Neural cell (in vitro differentiated cells): Measurements from ENCODE around the gene PLVAP. TPM values are rescaled to one million over a fixed set of nuclear protein-coding genes. Genes with fewer than 3 reads are reported as not detected.

Source experiments
- H2AFZ ChIP-seq: fragments of 200-600, 300-800 bp; sonication (generic), shearing (Covaris generic); 2 replicates; pipeline ENCODE4 v1.6.0; 2014; ENCODE audit warnings: low read depth, mild to moderate bottlenecking, antibody characterized with exemption, low read length, moderate library complexity
- H3F3A ChIP-seq: fragments of 200-600 bp; shearing (Covaris generic); 2 replicates; pipeline ENCODE4 v1.6.1; 2016; ENCODE audit warnings: mild to moderate bottlenecking, moderate library complexity, mixed read lengths, antibody characterized with exemption, low read length; ENCODE audit not compliant: insufficient read depth, poor library complexity, severe bottlenecking
- H3K27ac ChIP-seq: fragments of 200-600, 300-800 bp; sonication (generic), shearing (Covaris generic); 2 replicates; pipeline ENCODE4 v1.5.1; 2014; ENCODE audit warnings: mild to moderate bottlenecking, low read length, moderate library complexity
- H3K27me3 ChIP-seq: fragments of 300-800, 200-600 bp; sonication (generic), shearing (Covaris generic); 2 replicates; pipeline ENCODE4 v1.6.0; 2014; ENCODE audit warnings: mild to moderate bottlenecking, low read depth, low read length, moderate library complexity; ENCODE audit not compliant: insufficient read depth
- H3K36me3 ChIP-seq: fragments of 300-800, 200-600 bp; sonication (generic), shearing (Covaris generic); 2 replicates; pipeline ENCODE4 v1.5.1; 2014; ENCODE audit warnings: mild to moderate bottlenecking, antibody characterized with exemption, low read length, moderate library complexity; ENCODE audit not compliant: insufficient read depth
- H3K4me2 ChIP-seq: fragments of 300-800, 200-600 bp; sonication (generic), shearing (Covaris generic); 2 replicates; pipeline ENCODE4 v1.6.0; 2014; ENCODE audit warnings: mild to moderate bottlenecking, low read length
- H3K4me3 ChIP-seq: fragments of 300-800, 200-600 bp; sonication (generic), shearing (Covaris generic); 2 replicates; pipeline ENCODE4 v1.5.1; 2014; ENCODE audit warnings: mild to moderate bottlenecking, low read length, moderate library complexity
- H3K79me2 ChIP-seq: fragments of 200-600 bp; shearing (Covaris generic); replicated peaks from 2 replicates; pipeline ENCODE4 v1.6.0; 2014; ENCODE audit warnings: mild to moderate bottlenecking, low read length, moderate library complexity; ENCODE audit not compliant: insufficient read depth
- H3K9ac ChIP-seq: fragments of 300-800, 200-600 bp; sonication (generic), shearing (Covaris generic); 2 replicates; pipeline ENCODE4 v1.6.1; 2016; ENCODE audit warnings: mild to moderate bottlenecking, low read length, mixed read lengths
- H3K9me2 ChIP-seq: fragments of 200-600 bp; shearing (Covaris generic); 2 replicates; pipeline ENCODE4 v1.6.1; 2016; ENCODE audit warnings: mild to moderate bottlenecking, low read length, mixed read lengths; ENCODE audit not compliant: insufficient read depth
- H3K9me3 ChIP-seq: fragments of 200-600, 300-800 bp; sonication (generic), shearing (Covaris generic); 2 replicates; pipeline ENCODE4 v1.6.1; 2016; ENCODE audit warnings: mild to moderate bottlenecking, mixed run types, low read length, moderate library complexity, mixed read lengths
- H4K20me1 ChIP-seq: fragments of 200-600 bp; shearing (Covaris generic); 2 replicates; pipeline ENCODE4 v1.6.1; 2016; ENCODE audit warnings: mild to moderate bottlenecking, mixed run types; ENCODE audit not compliant: insufficient read depth
- EP300 ChIP-seq: fragments of 450-650 bp; conservative IDR thresholded peaks from 2 replicates; pipeline ENCODE4 v1.6.1; 2014; ENCODE audit warnings: antibody characterized with exemption, mild to moderate bottlenecking, moderate library complexity; ENCODE audit not compliant: poor library complexity, severe bottlenecking
- EZH2 ChIP-seq: fragments of 200-600, 300-800 bp; shearing (Covaris generic), sonication (generic); IDR thresholded peaks from 2 replicates; pipeline ENCODE4 v1.6.1; 2014; ENCODE audit warnings: antibody characterized with exemption, low read length, borderline replicate concordance, mild to moderate bottlenecking; ENCODE audit not compliant: insufficient read depth, poor library complexity, severe bottlenecking
- MXI1 ChIP-seq: fragments of 450-650 bp; conservative IDR thresholded peaks from 2 replicates; pipeline ENCODE4 v1.6.1; 2014; ENCODE audit warnings: antibody characterized with exemption, mild to moderate bottlenecking; ENCODE audit not compliant: poor library complexity, severe bottlenecking
- POLR2AphosphoS5 ChIP-seq: IDR thresholded peaks from 2 replicates; pipeline ENCODE4 v1.6.1; 2012
- RAD21 ChIP-seq: fragments of 450-650 bp; conservative IDR thresholded peaks from 2 replicates; pipeline ENCODE4 v1.6.1; 2014; ENCODE audit warnings: antibody characterized with exemption, mild to moderate bottlenecking, moderate library complexity
- SMC3 ChIP-seq: fragments of 450-650 bp; conservative IDR thresholded peaks from 2 replicates; pipeline ENCODE4 v1.6.1; 2014; ENCODE audit warnings: antibody characterized with exemption, mild to moderate bottlenecking, moderate library complexity; ENCODE audit not compliant: poor library complexity
- TAF1 ChIP-seq: IDR thresholded peaks from 2 replicates; pipeline ENCODE4 v1.6.1; 2012; ENCODE audit warnings: low read depth
- polyA plus RNA-seq: library from polyadenylated mRNA; depleted of rRNA; stranded (reverse); fragments of >200 nt; gene quantifications from 2 replicates; pipeline ENCODE4 v1.2.3, GENCODE V29; 2014
- TF ChIP-seq, protein P1 (sequence below): fragments of 450-650 bp; IDR thresholded peaks from 2 replicates; pipeline ENCODE4 v1.5.1; 2014; ENCODE audit warnings: antibody characterized with exemption, mild to moderate bottlenecking, moderate library complexity; ENCODE audit not compliant: poor library complexity, severe bottlenecking
- TF ChIP-seq, protein P2 (sequence below): IDR thresholded peaks from 2 replicates; pipeline ENCODE4 v1.6.1; 2012; ENCODE audit warnings: borderline replicate concordance

Gene PLVAP
- polyA plus RNA-seq, 1 donor from 2014 or later: not detected

DNA sequence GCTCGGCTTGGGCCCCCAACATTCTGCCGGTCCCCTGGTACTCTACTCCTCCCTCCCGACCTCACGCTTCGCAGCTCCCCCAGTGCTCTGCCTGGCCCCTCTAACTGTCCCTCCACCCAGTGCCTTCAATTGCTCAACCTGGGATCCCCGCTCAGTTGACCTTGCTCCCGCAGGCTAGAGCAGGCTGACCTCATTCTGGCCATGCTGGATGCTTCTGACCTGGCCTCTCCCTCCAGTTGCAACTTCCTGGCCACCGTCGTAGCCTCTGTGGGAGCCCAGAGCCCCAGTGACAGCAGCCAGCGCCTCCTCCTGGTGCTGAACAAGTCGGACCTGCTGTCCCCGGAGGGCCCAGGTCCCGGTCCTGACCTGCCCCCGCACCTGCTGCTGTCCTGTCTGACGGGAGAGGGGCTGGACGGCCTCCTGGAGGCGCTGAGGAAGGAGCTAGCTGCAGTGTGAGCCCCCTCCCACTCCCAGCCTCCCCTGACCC lies 36.2 kb downstream of the PLVAP start:
- no peak overlapping the region for H3K4me3 ChIP-seq
- H3K27ac ChIP-seq: no peak overlapping the region
- H3K79me2 ChIP-seq: no peaks in the 10 kb centered on the region
- no peak overlapping the region for H3K4me2 ChIP-seq
- no peaks in the 10 kb centered on the region for H3K9me3 ChIP-seq
- H3K27me3 ChIP-seq: no peaks in the 10 kb centered on the region
- no peak overlapping the region for H2AFZ ChIP-seq
- H3K9me2 ChIP-seq: no peaks in the 10 kb centered on the region
- no peak for TF ChIP-seq EZH2
- TF ChIP-seq POLR2AphosphoS5: no peak
- TF ChIP-seq, protein P1, sequence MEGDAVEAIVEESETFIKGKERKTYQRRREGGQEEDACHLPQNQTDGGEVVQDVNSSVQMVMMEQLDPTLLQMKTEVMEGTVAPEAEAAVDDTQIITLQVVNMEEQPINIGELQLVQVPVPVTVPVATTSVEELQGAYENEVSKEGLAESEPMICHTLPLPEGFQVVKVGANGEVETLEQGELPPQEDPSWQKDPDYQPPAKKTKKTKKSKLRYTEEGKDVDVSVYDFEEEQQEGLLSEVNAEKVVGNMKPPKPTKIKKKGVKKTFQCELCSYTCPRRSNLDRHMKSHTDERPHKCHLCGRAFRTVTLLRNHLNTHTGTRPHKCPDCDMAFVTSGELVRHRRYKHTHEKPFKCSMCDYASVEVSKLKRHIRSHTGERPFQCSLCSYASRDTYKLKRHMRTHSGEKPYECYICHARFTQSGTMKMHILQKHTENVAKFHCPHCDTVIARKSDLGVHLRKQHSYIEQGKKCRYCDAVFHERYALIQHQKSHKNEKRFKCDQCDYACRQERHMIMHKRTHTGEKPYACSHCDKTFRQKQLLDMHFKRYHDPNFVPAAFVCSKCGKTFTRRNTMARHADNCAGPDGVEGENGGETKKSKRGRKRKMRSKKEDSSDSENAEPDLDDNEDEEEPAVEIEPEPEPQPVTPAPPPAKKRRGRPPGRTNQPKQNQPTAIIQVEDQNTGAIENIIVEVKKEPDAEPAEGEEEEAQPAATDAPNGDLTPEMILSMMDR: no peak
- TF ChIP-seq, protein P2, sequence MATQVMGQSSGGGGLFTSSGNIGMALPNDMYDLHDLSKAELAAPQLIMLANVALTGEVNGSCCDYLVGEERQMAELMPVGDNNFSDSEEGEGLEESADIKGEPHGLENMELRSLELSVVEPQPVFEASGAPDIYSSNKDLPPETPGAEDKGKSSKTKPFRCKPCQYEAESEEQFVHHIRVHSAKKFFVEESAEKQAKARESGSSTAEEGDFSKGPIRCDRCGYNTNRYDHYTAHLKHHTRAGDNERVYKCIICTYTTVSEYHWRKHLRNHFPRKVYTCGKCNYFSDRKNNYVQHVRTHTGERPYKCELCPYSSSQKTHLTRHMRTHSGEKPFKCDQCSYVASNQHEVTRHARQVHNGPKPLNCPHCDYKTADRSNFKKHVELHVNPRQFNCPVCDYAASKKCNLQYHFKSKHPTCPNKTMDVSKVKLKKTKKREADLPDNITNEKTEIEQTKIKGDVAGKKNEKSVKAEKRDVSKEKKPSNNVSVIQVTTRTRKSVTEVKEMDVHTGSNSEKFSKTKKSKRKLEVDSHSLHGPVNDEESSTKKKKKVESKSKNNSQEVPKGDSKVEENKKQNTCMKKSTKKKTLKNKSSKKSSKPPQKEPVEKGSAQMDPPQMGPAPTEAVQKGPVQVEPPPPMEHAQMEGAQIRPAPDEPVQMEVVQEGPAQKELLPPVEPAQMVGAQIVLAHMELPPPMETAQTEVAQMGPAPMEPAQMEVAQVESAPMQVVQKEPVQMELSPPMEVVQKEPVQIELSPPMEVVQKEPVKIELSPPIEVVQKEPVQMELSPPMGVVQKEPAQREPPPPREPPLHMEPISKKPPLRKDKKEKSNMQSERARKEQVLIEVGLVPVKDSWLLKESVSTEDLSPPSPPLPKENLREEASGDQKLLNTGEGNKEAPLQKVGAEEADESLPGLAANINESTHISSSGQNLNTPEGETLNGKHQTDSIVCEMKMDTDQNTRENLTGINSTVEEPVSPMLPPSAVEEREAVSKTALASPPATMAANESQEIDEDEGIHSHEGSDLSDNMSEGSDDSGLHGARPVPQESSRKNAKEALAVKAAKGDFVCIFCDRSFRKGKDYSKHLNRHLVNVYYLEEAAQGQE: no peak
- TF ChIP-seq MXI1: no peak
- TF ChIP-seq EP300: no peak
- no peak for TF ChIP-seq TAF1
- no peak for TF ChIP-seq SMC3
- TF ChIP-seq RAD21: no peak
- peaks cover 6% of the 10 kb centered on the region for H3F3A ChIP-seq
- no peaks in the 10 kb centered on the region for H3K36me3 ChIP-seq
- H3K9ac ChIP-seq: no peak overlapping the region
- H4K20me1 ChIP-seq: no peaks in the 10 kb centered on the region

DNA sequence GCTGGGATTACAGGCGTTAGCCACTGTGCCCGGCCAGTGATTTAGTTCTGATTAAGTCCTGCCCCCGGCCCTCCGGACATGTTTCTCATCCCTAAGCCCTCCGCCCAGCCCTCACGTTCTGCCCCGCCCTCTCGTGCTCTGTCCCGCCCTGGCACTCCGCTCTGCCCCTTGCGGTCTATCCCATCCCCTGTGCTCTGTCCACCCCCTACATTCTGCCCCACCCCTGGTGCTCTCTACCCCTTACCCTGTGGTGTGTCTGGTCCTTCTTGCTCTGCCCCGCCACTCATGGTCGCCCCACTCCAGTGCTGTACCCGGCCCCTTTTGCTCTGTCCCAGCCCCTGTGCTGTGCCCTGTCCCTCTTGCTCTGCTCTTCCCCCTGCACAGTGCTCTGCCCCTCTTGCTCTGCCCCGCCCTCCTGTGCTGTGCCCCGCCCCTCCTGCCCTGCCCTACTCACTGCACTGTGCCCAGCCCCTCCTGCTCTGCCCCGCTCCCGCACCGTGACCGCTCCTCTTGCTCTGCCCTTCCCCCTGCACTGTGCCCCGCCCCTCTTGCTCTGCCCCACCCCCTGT lies 36.8 kb downstream of the PLVAP start:
- Histone ChIP-seq H3K79me2 (no peaks in the 10 kb centered on the region), H3K4me3 (no peak overlapping the region), H3K4me2 (no peak overlapping the region), H3F3A (peaks cover 6% of the 10 kb centered on the region), H3K9ac (no peak overlapping the region), H3K27ac (no peak overlapping the region), H3K36me3 (no peaks in the 10 kb centered on the region), H4K20me1 (no peaks in the 10 kb centered on the region), H2AFZ (no peak overlapping the region), H3K9me3 (no peaks in the 10 kb centered on the region), H3K9me2 (no peaks in the 10 kb centered on the region), H3K27me3 (no peaks in the 10 kb centered on the region)
- TF ChIP-seq, protein P2: no peak
- TF ChIP-seq POLR2AphosphoS5: no peak
- no peak for TF ChIP-seq TAF1
- TF ChIP-seq SMC3: no peak
- TF ChIP-seq MXI1: no peak
- no peak for TF ChIP-seq EP300
- TF ChIP-seq EZH2: no peak
- TF ChIP-seq, protein P1: no peak
